IMR-90 (cell line): ENCODE measurements around the gene SH3RF3. TPM values are rescaled to one million over a fixed set of nuclear protein-coding genes. Genes with fewer than 3 reads are reported as not detected.

Experiments used
- ATAC-seq: fragments of 200-7000 bp; cut with Tn5 transposase; 2 replicates; pipeline ENCODE4 v1.9.1; 2020; ENCODE audit warnings: low read depth, mild to moderate bottlenecking, moderate library complexity
- BruUV-seq: library from RNA; stranded (reverse); fragments of 400-500 nt; replicated peaks from 2 replicates; lab custom pipeline; 2021; lab: Mats Ljungman, UMichigan
- CTCF ChIA-PET: fragments of 300-600 bp; formaldehyde crosslinking; extraction: SDS; loops from one replicate; lab custom pipeline; 2021; ENCODE audit warnings: antibody characterized with exemption; lab: Yijun Ruan, JAX
- POLR2A ChIA-PET: fragments of 300-600 bp; sonication (Branson Sonifier 250); formaldehyde crosslinking; loops from one replicate; lab custom pipeline; 2022; ENCODE audit warnings: antibody characterized with exemption; ENCODE audit not compliant: unreplicated experiment; lab: Charles Lee
- DNase-seq: peaks from one replicate; pipeline ENCODE4 v3.0.0; 2013
- H2AFZ ChIP-seq: replicated peaks from 2 replicates; pipeline ENCODE3; 2013; ENCODE audit warnings: low read length, mild to moderate bottlenecking; ENCODE audit not compliant: poor library complexity
- H2AK5ac ChIP-seq: 2 replicates; pipeline ENCODE4 v1.6.1; 2013; ENCODE audit warnings: low read depth, low read length, inconsistent platforms
- H2AK9ac ChIP-seq: replicated peaks from 2 replicates; pipeline ENCODE3; 2013; ENCODE audit warnings: mild to moderate bottlenecking, low read depth, low read length, moderate library complexity; ENCODE audit not compliant: poor library complexity
- H2BK120ac ChIP-seq: 2 replicates; pipeline ENCODE4 v1.6.1; 2013; ENCODE audit warnings: low read depth, low read length, inconsistent platforms
- H2BK15ac ChIP-seq: 3 replicates; pipeline ENCODE4 v1.6.1; 2013; ENCODE audit warnings: low read depth, low read length, inconsistent platforms
- H2BK20ac ChIP-seq: 2 replicates; pipeline ENCODE4 v1.6.1; 2013; ENCODE audit warnings: low read depth, mild to moderate bottlenecking, inconsistent platforms, low read length, moderate library complexity
- H2BK5ac ChIP-seq: 2 replicates; pipeline ENCODE4 v1.6.1; 2013; ENCODE audit warnings: mild to moderate bottlenecking, low read depth, low read length, inconsistent platforms; ENCODE audit not compliant: poor library complexity, severe bottlenecking
- H3K14ac ChIP-seq: replicated peaks from 2 replicates; pipeline ENCODE4 v1.6.1; 2013; ENCODE audit warnings: low read depth, low read length, inconsistent platforms
- H3K18ac ChIP-seq: 2 replicates; pipeline ENCODE4 v1.6.1; 2013; ENCODE audit warnings: low read depth, low read length, control low read depth
- H3K23ac ChIP-seq: 2 replicates; pipeline ENCODE4 v1.6.1; 2013; ENCODE audit warnings: low read depth, low read length, inconsistent platforms
- H3K27ac ChIP-seq: 2 replicates; pipeline ENCODE4 v1.5.1; 2013; ENCODE audit warnings: mild to moderate bottlenecking, control low read depth, low read length; ENCODE audit not compliant: insufficient read depth
- H3K27me3 ChIP-seq: 2 replicates; pipeline ENCODE4 v1.6.1; 2013; ENCODE audit warnings: low read length; ENCODE audit not compliant: control insufficient read depth, insufficient read depth
- H3K36me3 ChIP-seq: 2 replicates; pipeline ENCODE4 v1.6.1; 2013; ENCODE audit warnings: low read length, mixed read lengths; ENCODE audit not compliant: control insufficient read depth, insufficient read depth
- H3K4ac ChIP-seq: 2 replicates; pipeline ENCODE4 v1.6.1; 2013; ENCODE audit warnings: low read depth, low read length, inconsistent platforms
- H3K4me1 ChIP-seq: 2 replicates; pipeline ENCODE4 v1.6.1; 2013; ENCODE audit warnings: low read length, mixed read lengths; ENCODE audit not compliant: control insufficient read depth, insufficient read depth
- H3K4me2 ChIP-seq: 2 replicates; pipeline ENCODE4 v1.6.1; 2013; ENCODE audit warnings: low read depth, mild to moderate bottlenecking, control low read depth, low read length, moderate library complexity
- H3K4me3 ChIP-seq: 2 replicates; pipeline ENCODE4 v1.5.1; 2013; ENCODE audit warnings: low read depth, mild to moderate bottlenecking, control low read depth, low read length, moderate library complexity; ENCODE audit not compliant: insufficient read depth
- H3K56ac ChIP-seq: 2 replicates; pipeline ENCODE4 v1.6.1; 2013; ENCODE audit warnings: low read length, inconsistent platforms; ENCODE audit not compliant: insufficient read depth; ENCODE audit errors: extremely low read depth
- H3K79me1 ChIP-seq, 2 experiments: 2 replicates each; pipeline ENCODE4 v1.6.1; 2013; ENCODE audit warnings: low read length in 2 of 2, inconsistent platforms in 1 of 2, low read depth in 1 of 2
- H3K9ac ChIP-seq: 2 replicates; pipeline ENCODE4 v1.6.1; 2013; ENCODE audit warnings: low read depth, low read length, control low read depth
- H3K9me1 ChIP-seq: 2 replicates; pipeline ENCODE4 v1.6.1; 2013; ENCODE audit warnings: low read length, inconsistent platforms; ENCODE audit not compliant: insufficient read depth
- H3K9me3 ChIP-seq: 2 replicates; pipeline ENCODE4 v1.6.1; 2013; ENCODE audit warnings: low read length; ENCODE audit not compliant: control insufficient read depth, insufficient read depth
- H4K20me1 ChIP-seq: 2 replicates; pipeline ENCODE4 v1.6.1; 2013; ENCODE audit warnings: low read length, inconsistent platforms; ENCODE audit not compliant: insufficient read depth
- H4K5ac ChIP-seq: 2 replicates; pipeline ENCODE4 v1.6.1; 2013; ENCODE audit warnings: mild to moderate bottlenecking, low read depth, low read length, control low read depth
- H4K8ac ChIP-seq, 2 experiments: 2 replicates each; pipeline ENCODE4 v1.6.1; 2013; ENCODE audit warnings: low read depth in 2 of 2, low read length in 2 of 2, control low read depth in 1 of 2, inconsistent platforms in 1 of 2
- H4K91ac ChIP-seq: 2 replicates; pipeline ENCODE4 v1.6.1; 2013; ENCODE audit warnings: low read depth, low read length, inconsistent platforms; ENCODE audit not compliant: insufficient read depth
- CEBPB ChIP-seq: IDR thresholded peaks from 2 replicates; pipeline ENCODE4 v1.6.1; 2012; ENCODE audit warnings: low read depth, low read length, improper control_type of control experiment
- CHD1 ChIP-seq: IDR thresholded peaks from 2 replicates; pipeline ENCODE4 v1.6.1; 2012; ENCODE audit warnings: low read depth, low read length, improper control_type of control experiment
- CTCF ChIP-seq: conservative IDR thresholded peaks from 2 replicates; pipeline ENCODE4 v1.5.1; 2012; ENCODE audit warnings: mild to moderate bottlenecking, low read depth, low read length, improper control_type of control experiment
- ELK1 ChIP-seq: fragments of 150-350 bp; IDR thresholded peaks from 2 replicates; pipeline ENCODE4 v1.6.1; 2016; ENCODE audit warnings: low read depth, mild to moderate bottlenecking, low read length, moderate library complexity, borderline replicate concordance
- MAFK ChIP-seq: IDR thresholded peaks from 2 replicates; pipeline ENCODE4 v1.6.1; 2012; ENCODE audit warnings: low read depth, low read length, improper control_type of control experiment
- MXI1 ChIP-seq: IDR thresholded peaks from 2 replicates; pipeline ENCODE4 v1.6.1; 2012; ENCODE audit warnings: low read depth, mild to moderate bottlenecking, low read length, moderate library complexity, borderline replicate concordance
- RCOR1 ChIP-seq: IDR thresholded peaks from 2 replicates; pipeline ENCODE4 v1.6.1; 2012; ENCODE audit warnings: mild to moderate bottlenecking, low read length, improper control_type of control experiment; ENCODE audit not compliant: insufficient replicate concordance
- SMC3 ChIP-seq: fragments of 150-350 bp; IDR thresholded peaks from 2 replicates; pipeline ENCODE4 v1.6.1; 2016; ENCODE audit warnings: low read depth, mild to moderate bottlenecking, antibody characterized with exemption, low read length, moderate library complexity
- USF2 ChIP-seq: fragments of 150-350 bp; IDR thresholded peaks from 2 replicates; pipeline ENCODE4 v1.6.1; 2017; ENCODE audit warnings: mild to moderate bottlenecking, antibody characterized with exemption, low read length, low read depth
- WGBS, 2 experiments: methylation state at CpG; one replicate each; pipeline versions ENCODE4 v1.1.5 to v1.1.7; 2013; ENCODE audit warnings: missing lambda C conversion rate in 2 of 2; ENCODE audit not compliant: insufficient read length in 1 of 2; ENCODE audit errors: extremely low coverage in 2 of 2; 5-methylcytosine and 5-hydroxymethylcytosine counted together
- dilution Hi-C: fragments of 300-500 bp; cut with HindIII; formaldehyde crosslinking; loops from one replicate; pipeline ENCODE4 v1.14.3; 2018; ENCODE audit warnings: low sequenced_read_pairs; ENCODE audit not compliant: unreplicated experiment
- in situ Hi-C: fragments of 300-500 bp; cut with MboI; formaldehyde crosslinking; loops from 3 replicates; pipeline ENCODE4 v1.14.3; 2019; ENCODE audit warnings: low sequenced_read_pairs, inconsistent platforms, mixed read lengths
- intact Hi-C: fragments of 100-400 bp; cut with micrococcal nuclease; formaldehyde crosslinking; loops from 2 replicates; pipeline ENCODE4 v1.10.0; 2022
- polyA plus RNA-seq, 3 experiments: library from polyadenylated mRNA; depleted of rRNA; stranded (reverse); fragments of >200 nt; gene quantifications; 2 replicates each; pipeline ENCODE4 v1.2.3, GENCODE V29; 2012; ENCODE audit warnings: low replicate concordance in 1 of 3
- total RNA-seq: library from RNA; depleted of rRNA; stranded (reverse); fragments of >200 nt; gene quantifications from 2 replicates; pipeline ENCODE4 v1.2.3, GENCODE V29; 2012

The SH3RF3 gene
- total and polyA plus RNA-seq, 2 of the 4 experiments (the other 2 are of a cell fraction) = 3.4 to 5.3 TPM

DNA sequence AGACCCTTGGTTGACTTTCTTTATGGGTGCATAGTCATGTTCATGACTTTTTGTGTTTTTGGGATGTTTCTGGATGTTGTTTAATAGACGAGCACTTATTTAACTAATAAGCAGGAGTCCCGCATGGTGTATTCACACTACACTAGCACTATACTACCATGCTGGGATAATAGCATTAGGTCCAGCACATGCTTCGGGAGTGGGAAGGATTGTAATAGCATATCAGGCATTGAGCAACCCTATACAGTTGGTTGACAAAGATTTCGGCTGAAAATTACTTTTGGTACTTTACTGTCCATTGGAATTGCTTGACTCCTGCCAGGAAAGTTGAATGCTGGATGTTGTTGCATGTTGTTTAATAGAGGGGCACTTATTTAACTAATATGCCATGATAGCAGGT lies 2.8 kb downstream of the SH3RF3 start:
- no peaks in the 10 kb centered on the region for H3K36me3 ChIP-seq
- no peak overlapping the region for H3K18ac ChIP-seq
- H2BK120ac ChIP-seq = peak overlapping the region; percentile 8; the same call in 1 of the 2 replicates
- no peak for ATAC-seq
- no peaks in the 10 kb centered on the region for H3K9me3 ChIP-seq
- H3K9me1 ChIP-seq = peaks cover 23% of the 10 kb centered on the region
- H2AK9ac ChIP-seq = no peak overlapping the region
- DNase-seq = no peak
- H3K4me3 ChIP-seq = no peak overlapping the region
- intact Hi-C loops (no loop called here), in situ Hi-C loops (loop anchor here (10.0 to 25.0 kb wide), 2 partner anchors 83 to 206 kb away; no protein-coding TSS in a partner anchor), dilution Hi-C loops (no loop called here)
- 0 out of 2 replicates have a peak overlapping the region, but pooled peaks have one; percentile 3 for H2BK20ac ChIP-seq
- peak overlapping the region; percentile 51 for H3K14ac ChIP-seq
- CTCF ChIA-PET = interaction anchor here (1.6 kb wide), 1 partner anchor 378 kb away, joined by 5 read pairs; no protein-coding TSS in a partner anchor
- no peak overlapping the region for H2AFZ ChIP-seq
- BruUV-seq = no TSS peak
- H3K4ac ChIP-seq = no peak overlapping the region; the same call in 1 of the 2 replicates
- H4K91ac ChIP-seq = no peak overlapping the region
- H3K27me3 ChIP-seq = no peaks in the 10 kb centered on the region
- H2BK15ac ChIP-seq = no peak overlapping the region
- no CpG with 5 or more reads among the region's 4 CpGs for WGBS, 2 experiments
- peaks cover 15 to 72% of the 10 kb centered on the region in 2 experiments; a peak in 3 of 4 replicates for H3K79me1 ChIP-seq
- H2AK5ac ChIP-seq = no peak overlapping the region
- H3K23ac ChIP-seq = peak overlapping the region; percentile 53; the same call in 1 of the 2 replicates
- H2BK5ac ChIP-seq = no peak overlapping the region
- TF ChIP-seq CTCF (no peak), CHD1 (no peak), ELK1 (no peak), USF2 (no peak), MXI1 (peak; percentile 61; the same call in 1 of the 2 replicates), SMC3 (no peak), CEBPB (peak; percentile 60; the same call in 1 of the 2 replicates), RCOR1 (no peak), MAFK (no peak)
- no peak overlapping the region for H3K27ac ChIP-seq
- H3K4me1 ChIP-seq = peaks cover 12% of the 10 kb centered on the region
- H3K4me2 ChIP-seq = peak overlapping the region; percentile 79; the same call in 1 of the 2 replicates
- no peak overlapping the region for H3K56ac ChIP-seq
- H4K8ac ChIP-seq = no peak overlapping the region
- POLR2A ChIA-PET = interaction anchor here (0.5 to 0.6 kb wide), 3 partner anchors 10 to 403 kb away, joined by 3 to 8 read pairs (median 4); no protein-coding TSS in a partner anchor
- H4K20me1 ChIP-seq = peaks cover 68% of the 10 kb centered on the region
- no peak overlapping the region for H4K5ac ChIP-seq
- H3K9ac ChIP-seq = no peak overlapping the region
